Gastroesophageal sphincter (tissue), 4 donors: ENCODE data around the gene GPATCH4. TPM values are rescaled to one million over a fixed set of nuclear protein-coding genes. Genes with fewer than 3 reads are reported as not detected.
A peak's percentile ranks its signal among the peaks of the same experiment; 100 is the strongest.
"Not testable (repeated sequence)": the region's sequence is repeated elsewhere in the genome, so short reads cannot be mapped to it uniquely, and the experiment has no call there.

Experiments
- ATAC-seq: fragments of 150-250 bp; one replicate; pipeline ENCODE4 v1.9.1; 2016; ENCODE audit warnings: mild to moderate bottlenecking, moderate library complexity
- H3K27ac ChIP-seq, 4 donors: fragments of 200-600 bp; sonication (generic) in 3 of 4; 1 replicate in 3 of 4; 2 replicates in 1 of 4; pipeline ENCODE4 v1.5.1; 2016 to 2019
- H3K27me3 ChIP-seq: fragments of 200-600 bp; sonication (generic); one replicate; pipeline ENCODE4 v1.5.1; 2019
- H3K36me3 ChIP-seq, 2 donors: fragments of 200-600 bp; sonication (generic); one replicate each; pipeline ENCODE4 v1.5.1; 2019; ENCODE audit warnings: control low read depth in 1 of 2
- H3K4me1 ChIP-seq, 3 donors: fragments of 200-600 bp; sonication (generic); 1 replicate in 2 of 3; 2 replicates in 1 of 3; pipeline ENCODE4 v1.5.1; 2016 to 2019; ENCODE audit warnings: control low read depth in 2 of 3
- H3K4me3 ChIP-seq, 2 donors: fragments of 200-600 bp; sonication (generic); one replicate each; pipeline ENCODE4 v1.5.1; 2019; ENCODE audit warnings: mild to moderate bottlenecking in 1 of 2, moderate library complexity in 1 of 2
- H3K9me3 ChIP-seq, 3 donors: fragments of 200-600 bp; sonication (generic); one replicate each; pipeline ENCODE4 v1.5.1; 2017 to 2019; ENCODE audit warnings: control low read depth in 2 of 3
- CTCF ChIP-seq, 4 experiments: fragments of 200-600 bp in 2 of 4; fragments of 450-650 bp in 2 of 4; sonication (generic) in 1 of 4; IDR thresholded peaks; one replicate each; pipeline ENCODE4 v1.5.1; 2017 to 2019; ENCODE audit warnings: antibody characterized with exemption in 4 of 4, mild to moderate bottlenecking in 2 of 4, moderate library complexity in 2 of 4
- EP300 ChIP-seq: sonication (generic); formaldehyde crosslinking; IDR thresholded peaks from one replicate; pipeline ENCODE4 v1.6.1; 2017; ENCODE audit warnings: antibody characterized with exemption, mild to moderate bottlenecking
- POLR2A ChIP-seq, 2 donors: fragments of 450-650 bp; IDR thresholded peaks; one replicate each; pipeline ENCODE4 v1.6.1; 2017; ENCODE audit warnings: antibody characterized with exemption in 2 of 2, mild to moderate bottlenecking in 2 of 2, moderate library complexity in 1 of 2
- POLR2AphosphoS5 ChIP-seq: sonication (generic); formaldehyde crosslinking; IDR thresholded peaks from one replicate; pipeline ENCODE4 v1.6.1; 2017; ENCODE audit warnings: antibody characterized with exemption
- WGBS, 2 donors: methylation state at CpG; one replicate each; pipeline ENCODE4 v1.1.5; 2018; ENCODE audit warnings: low coverage in 1 of 2; 5-methylcytosine and 5-hydroxymethylcytosine counted together
- total RNA-seq, 4 donors: library from RNA; depleted of rRNA; stranded (reverse); fragments of >200 nt; gene quantifications; one replicate each; pipeline ENCODE4 v1.1.0, GENCODE V29; 2016

GPATCH4 gene
- total RNA-seq, 4 donors from 2014 or later = 18.4 to 37.2 (median 24.0) TPM

GRCh38 chr1:156616463-156616862 is 15.2 kb upstream of the GPATCH4 start:
- WGBS, 2 donors = 4 to 7% methylated on average over 2 to 4 of the region's 5 CpGs
- TF ChIP-seq EP300 (no peak), POLR2A (IDR thresholded peaks at IDR 0.05) (no peak), CTCF (IDR thresholded peaks at IDR 0.05) (peak in 3 of 4 experiments; percentile 7 to 36 (median 17)), POLR2AphosphoS5 (peak; percentile 37)
- peak; percentile 65 for ATAC-seq
- Histone ChIP-seq H3K27ac (peak overlapping the region; percentile 79 to 86 (median 83)), H3K27me3 (peaks cover 3% of the 10 kb centered on the region), H3K9me3 (no peaks in the 10 kb centered on the region), H3K4me3 (peak overlapping the region in 1 of 2 donors; percentile 16), H3K36me3 (no peaks in the 10 kb centered on the region), H3K4me1 (peaks cover 0 to 28% (median 9%) of the 10 kb centered on the region in 3 donors)

DNA sequence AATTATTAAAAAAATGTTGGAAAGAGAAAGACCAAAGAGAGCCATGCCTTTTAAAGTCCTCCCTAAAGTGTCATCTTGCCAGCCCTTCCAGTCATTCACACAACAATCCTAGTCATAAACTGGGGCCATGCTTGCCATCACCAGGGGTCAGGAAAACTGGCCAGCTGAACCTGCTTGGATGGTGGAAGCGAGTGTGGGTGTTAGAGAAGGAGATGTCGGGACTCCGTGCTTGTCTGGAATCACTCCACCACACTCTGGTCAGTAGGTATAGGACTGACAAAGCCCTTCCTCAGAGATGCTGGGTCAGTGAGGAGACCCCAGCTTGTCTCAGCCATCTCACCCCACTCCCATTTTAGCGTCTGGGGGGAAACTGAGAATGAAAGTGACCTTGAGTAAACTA is 14.7 kb upstream of the GPATCH4 start:
- Histone ChIP-seq H3K36me3 (no peaks in the 10 kb centered on the region), H3K27me3 (peaks cover 2% of the 10 kb centered on the region), H3K4me3 (peak overlapping the region in 1 of 2 donors; percentile 16), H3K4me1 (peaks cover 0 to 28% (median 9%) of the 10 kb centered on the region in 3 donors), H3K27ac (peak overlapping the region; percentile 79 to 86 (median 83)), H3K9me3 (no peaks in the 10 kb centered on the region)
- 17 to 21% methylated on average over 3 to 4 of the region's 4 CpGs for WGBS, 2 donors
- TF ChIP-seq CTCF (IDR thresholded peaks at IDR 0.05) (no peak), POLR2A (IDR thresholded peaks at IDR 0.05) (no peak), EP300 (no peak)
- ATAC-seq = peak; percentile 17

- H3K27ac ChIP-seq = no peak overlapping the region
- TF ChIP-seq CTCF (IDR thresholded peaks at IDR 0.05) = no peak
- TF ChIP-seq POLR2AphosphoS5 = no peak
- TF ChIP-seq EP300 = no peak
- TF ChIP-seq POLR2A (IDR thresholded peaks at IDR 0.05) = no peak
- peaks cover 0 to 40% (median 14%) of the 10 kb centered on the region in 3 donors for H3K4me1 ChIP-seq
- peaks cover 4% of the 10 kb centered on the region for H3K27me3 ChIP-seq
- H3K4me3 ChIP-seq = no peak overlapping the region
- WGBS, 2 donors = 100% methylated on average over 1 of the region's 3 CpGs
- H3K36me3 ChIP-seq = no peaks in the 10 kb centered on the region
- no peaks in the 10 kb centered on the region for H3K9me3 ChIP-seq
- no peak for ATAC-seq
Measured at GRCh38 chr1:156612666-156613065, 11.4 kb upstream of the GPATCH4 start.

GRCh38 chr1:156610072-156610471 is 8.8 kb upstream of the GPATCH4 start:
- 74 to 82% methylated on average over 3 to 9 of the region's 9 CpGs for WGBS, 2 donors
- ATAC-seq, H3K27ac ChIP-seq, H3K27me3 ChIP-seq, H3K4me3 ChIP-seq, H3K9me3 ChIP-seq, H3K36me3 ChIP-seq: not testable (repeated sequence)
- H3K4me1 ChIP-seq = peaks cover 0 to 23% (median 5%) of the 10 kb centered on the region in 3 donors

- H3K27ac ChIP-seq = no peak overlapping the region
- no peaks in the 10 kb centered on the region for H3K9me3 ChIP-seq
- TF ChIP-seq POLR2AphosphoS5 (no peak), CTCF (IDR thresholded peaks at IDR 0.05) (peak in 2 of 4 experiments; percentile 32 to 34)
- no peaks in the 10 kb centered on the region for H3K36me3 ChIP-seq
- H3K4me3 ChIP-seq = no peak overlapping the region
- 37% methylated on average over 4 to 5 of the region's 6 CpGs for WGBS, 2 donors
- peaks cover 4% of the 10 kb centered on the region for H3K27me3 ChIP-seq
- no peak for ATAC-seq
- peaks cover 0 to 15% (median 5%) of the 10 kb centered on the region in 3 donors for H3K4me1 ChIP-seq
Measured at GRCh38 chr1:156608981-156609380, 7.7 kb upstream of the GPATCH4 start.
